ENCODE results near the gene SPTLC1.
"Not testable (repeated sequence)": the region's sequence is repeated elsewhere in the genome, so short reads cannot be mapped to it uniquely, and the experiment has no call there.

SPTLC1 gene

DNA sequence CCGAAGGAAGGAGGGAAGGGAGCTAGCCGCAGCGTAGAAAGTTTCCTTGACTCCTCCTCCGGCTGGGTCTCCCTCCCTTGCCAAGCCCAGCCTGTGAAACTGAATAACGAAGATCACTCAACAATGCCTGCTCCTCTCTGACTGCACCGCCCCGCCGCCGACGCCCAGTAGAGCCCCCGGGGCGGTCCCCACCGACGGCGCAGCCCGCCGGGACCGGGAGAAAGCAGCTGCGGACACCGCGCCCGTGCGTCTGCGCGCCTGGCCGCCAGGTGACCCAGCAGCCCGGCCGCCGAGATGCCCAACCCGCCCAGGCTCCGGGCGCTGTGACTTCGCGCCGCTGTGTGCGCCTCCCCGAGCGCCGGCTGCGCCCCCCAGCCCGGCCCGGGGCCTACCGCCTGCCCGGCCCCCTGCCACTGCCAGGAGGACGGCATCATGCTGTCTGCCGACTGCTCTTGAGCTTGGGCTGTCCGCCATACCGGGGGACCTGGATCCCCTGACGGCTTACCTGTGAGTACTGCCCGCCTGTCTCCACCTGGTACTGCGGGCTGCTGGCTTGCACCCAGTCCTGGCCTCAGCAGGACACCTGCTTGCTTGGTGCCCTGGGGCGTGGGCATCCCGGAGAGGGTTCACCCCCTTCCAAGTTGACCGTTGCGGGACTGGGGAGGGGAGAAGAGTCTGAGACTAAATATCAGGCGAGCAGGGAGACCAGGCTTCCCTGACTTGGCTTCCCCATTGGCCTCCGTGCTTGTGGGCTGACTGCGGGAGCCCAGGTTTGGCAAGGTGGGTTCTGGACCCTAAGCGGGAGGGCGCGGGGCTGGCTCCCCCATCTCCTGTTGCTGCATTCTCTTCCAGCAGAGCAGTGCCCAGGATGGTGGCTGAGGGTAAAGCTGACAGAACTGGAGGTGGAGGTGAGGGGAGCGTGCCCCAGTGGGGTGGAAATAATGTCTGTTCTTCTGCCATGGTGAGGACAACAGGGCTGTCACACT is 26.2 kb upstream of the SPTLC1 start:
- DNase-seq (ENCODE audit: insufficient read length, low spot score): no peak
- no peak for FAIRE-seq

GRCh38 chr9:92140754-92141143 is 25.5 kb upstream of the SPTLC1 start:
- DNase-seq (ENCODE audit: insufficient read length, low spot score) (no peak), FAIRE-seq (no peak)

GRCh38 chr9:92140074-92140753 is 25.0 kb upstream of the SPTLC1 start:
- no peak for FAIRE-seq
- DNase-seq (ENCODE audit: insufficient read length, low spot score): peak; percentile 64

DNA sequence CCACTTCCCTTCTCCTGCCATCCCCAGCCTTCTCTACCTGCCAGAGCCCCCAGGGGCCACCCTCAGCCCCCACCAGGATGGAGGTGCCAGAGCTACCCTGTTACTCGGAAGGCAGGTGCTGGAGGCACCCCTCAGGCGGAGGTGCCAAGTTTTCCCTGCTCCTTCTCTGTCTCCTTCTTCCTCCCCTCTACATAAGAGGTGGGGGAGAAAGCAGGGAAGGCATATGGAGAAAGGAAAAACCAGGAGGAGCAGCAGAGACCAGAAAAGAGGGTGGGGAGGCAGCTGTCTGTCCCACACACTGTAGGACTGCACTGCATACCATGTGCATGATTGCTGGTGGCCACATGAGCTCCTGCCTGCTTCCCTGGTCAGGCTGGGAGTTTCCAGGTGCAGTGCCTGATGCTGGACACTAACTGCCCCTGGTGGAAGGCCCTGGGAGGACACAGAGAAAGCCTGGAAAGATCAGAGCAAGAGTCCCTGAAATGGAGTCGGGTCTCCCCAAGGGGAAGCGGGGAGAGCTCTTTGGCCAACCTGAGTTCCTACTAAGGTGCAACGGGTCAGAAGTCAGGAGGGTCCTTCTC is 23.8 kb upstream of the SPTLC1 start:
- DNase-seq (ENCODE audit: insufficient read length, low spot score): not testable (repeated sequence)
- FAIRE-seq: peak; percentile 4

DNA sequence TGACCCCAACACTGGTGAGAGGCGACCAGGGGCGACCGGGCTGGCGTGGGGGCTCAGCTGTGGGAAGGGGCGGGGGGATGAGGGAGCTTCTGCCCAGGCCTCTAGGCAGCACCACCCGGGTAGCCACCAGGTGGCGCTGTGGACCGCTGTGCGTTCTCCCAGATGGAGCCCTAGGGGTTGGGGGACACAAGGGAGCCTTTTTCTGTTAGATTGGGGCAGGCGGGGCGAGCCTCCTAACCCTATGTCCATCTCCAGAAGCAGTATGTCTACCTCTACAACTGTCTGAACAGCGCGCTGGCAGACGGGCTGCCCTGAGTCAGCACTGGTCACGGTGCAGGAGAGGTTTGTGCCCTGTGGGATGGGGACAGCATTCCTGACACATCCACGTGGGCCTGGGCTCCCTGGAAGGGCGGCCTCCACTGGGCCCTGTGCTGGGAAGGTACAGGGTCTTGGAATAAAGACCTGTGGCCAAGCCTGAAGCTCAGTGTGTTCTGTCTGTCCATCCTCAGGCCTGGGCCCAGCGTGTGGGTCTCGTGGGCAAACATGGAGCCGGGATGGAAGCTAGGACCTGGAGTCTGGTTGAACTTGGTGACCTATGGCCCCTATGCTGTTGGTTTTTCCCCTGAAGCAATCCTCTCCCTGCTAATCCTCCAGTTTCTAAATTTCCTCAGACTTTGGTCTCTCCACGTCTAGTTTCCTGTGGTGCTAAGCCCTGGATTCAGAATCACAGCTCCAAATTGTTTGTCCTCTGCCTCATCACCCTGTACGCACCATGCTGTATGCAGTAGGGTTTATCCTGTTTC is 23.1 kb upstream of the SPTLC1 start:
- FAIRE-seq (no peak), DNase-seq (ENCODE audit: insufficient read length, low spot score) (peak; percentile 57)

- FAIRE-seq: no peak
Observed at GRCh38 chr9:92136184-92136858, 21.1 kb upstream of the SPTLC1 start.

GRCh38 chr9:92135576-92135975 is 20.4 kb upstream of the SPTLC1 start:
- FAIRE-seq (no peak), DNase-seq (ENCODE audit: insufficient read length, low spot score) (no peak)

More at GRCh38 chr9:92136184-92136858, 21.1 kb upstream of the SPTLC1 start:
- DNase-seq (ENCODE audit: insufficient read length, low spot score): no peak

DNA sequence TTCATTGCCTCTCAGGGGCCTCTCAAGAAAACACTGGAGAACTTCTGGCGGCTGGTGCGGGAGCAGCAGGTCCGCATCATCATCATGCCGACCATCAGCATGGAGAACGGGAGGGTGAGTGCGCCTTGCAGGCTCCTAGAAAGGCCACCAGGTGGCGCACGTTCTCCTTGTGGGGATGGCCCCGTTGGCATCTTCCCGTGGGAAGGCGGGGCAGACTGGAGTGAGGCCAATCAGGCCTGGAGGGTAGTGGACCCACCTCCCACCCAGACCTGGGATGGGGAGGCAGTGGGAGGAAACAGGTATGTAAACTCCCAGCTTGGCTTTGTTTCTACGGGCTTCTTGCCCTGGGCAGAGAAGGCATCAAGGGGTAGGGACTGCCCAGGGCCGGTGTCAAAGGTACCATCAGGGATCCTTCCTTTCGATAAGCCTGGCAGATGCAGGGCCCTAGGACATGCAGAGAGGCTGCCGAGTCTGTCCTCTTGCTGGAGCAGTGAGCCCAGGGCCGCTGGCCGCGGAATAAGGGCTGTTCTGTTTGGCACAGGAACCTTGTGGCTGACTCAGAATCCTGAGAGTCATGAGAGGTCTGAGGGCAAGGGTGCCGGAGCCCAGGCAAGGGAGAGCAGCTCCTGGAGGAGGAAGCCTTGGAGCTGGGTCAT is 18.9 kb upstream of the SPTLC1 start:
- FAIRE-seq: no peak
- DNase-seq (ENCODE audit: insufficient read length, low spot score): peak; percentile 73

DNA sequence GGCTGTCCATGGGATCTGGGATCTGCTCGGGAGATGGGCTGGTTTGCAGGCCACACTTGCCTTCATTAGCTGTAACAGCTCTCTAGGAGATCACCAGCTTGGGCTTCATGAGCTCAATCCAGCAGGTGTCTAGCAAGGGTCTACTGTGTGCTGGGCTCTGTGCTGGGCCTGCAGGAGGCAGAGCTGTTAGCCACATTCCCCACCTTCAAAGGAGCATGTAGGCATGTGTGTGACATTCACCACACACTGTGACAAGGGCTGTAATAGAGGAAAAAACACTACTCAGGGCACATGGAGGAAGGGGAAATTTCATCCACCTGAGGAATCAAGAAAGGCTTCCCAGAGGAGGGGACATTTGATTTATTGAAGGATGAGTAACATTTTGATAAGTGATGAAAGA is 17.7 kb upstream of the SPTLC1 start:
- not testable (repeated sequence) for FAIRE-seq; DNase-seq (ENCODE audit: insufficient read length, low spot score)

GRCh38 chr9:92132501-92132900 is 17.3 kb upstream of the SPTLC1 start:
- DNase-seq (ENCODE audit: insufficient read length, low spot score): no peak
- FAIRE-seq: no peak

GRCh38 chr9:92122800-92123199 is 7.6 kb upstream of the SPTLC1 start:
- FAIRE-seq (no peak), DNase-seq (ENCODE audit: insufficient read length, low spot score) (no peak)

- no peak for DNase-seq (ENCODE audit: insufficient read length, low spot score)
- FAIRE-seq: no peak
Observed at GRCh38 chr9:92122061-92122460, 6.8 kb upstream of the SPTLC1 start.

- no peak for FAIRE-seq
Observed at GRCh38 chr9:92121265-92121664, 6.1 kb upstream of the SPTLC1 start.

GRCh38 chr9:92120138-92120537 is 4.9 kb upstream of the SPTLC1 start:
- no peak for FAIRE-seq
- no peak for DNase-seq (ENCODE audit: insufficient read length, low spot score)

More at GRCh38 chr9:92121265-92121664, 6.1 kb upstream of the SPTLC1 start:
- DNase-seq (ENCODE audit: insufficient read length, low spot score): no peak

DNA sequence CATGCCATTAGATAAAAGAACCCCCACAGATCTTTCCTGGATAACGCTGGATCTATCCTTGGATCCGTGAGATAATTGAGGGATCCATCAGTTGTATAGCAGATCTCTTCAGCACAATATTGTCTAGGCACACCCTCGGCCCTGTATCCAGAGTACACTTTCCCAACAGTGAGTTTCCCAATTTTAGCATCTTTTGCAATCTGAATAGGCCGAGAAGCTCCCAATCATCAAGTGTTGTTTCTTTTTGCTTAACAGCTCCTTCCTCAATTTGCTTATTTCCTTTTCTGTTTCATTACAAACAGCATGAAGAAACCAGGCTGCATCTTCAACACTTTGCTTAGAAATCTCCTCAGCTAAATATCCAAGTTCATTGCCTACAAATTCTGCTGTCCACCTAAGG is 4.4 kb upstream of the SPTLC1 start:
- no peak for FAIRE-seq

GRCh38 chr9:92108122-92108521 is 7.1 kb downstream of the SPTLC1 start:
- DNase-seq (ENCODE audit: insufficient read length, low spot score) (no peak), FAIRE-seq (no peak)

More for the DNA sequence above, 4.4 kb upstream of the SPTLC1 start:
- no peak for DNase-seq (ENCODE audit: insufficient read length, low spot score)

GRCh38 chr9:92105446-92106225 is 9.6 kb downstream of the SPTLC1 start:
- not testable (repeated sequence) for FAIRE-seq

GRCh38 chr9:92103601-92104000 is 11.6 kb downstream of the SPTLC1 start:
- FAIRE-seq; DNase-seq (ENCODE audit: insufficient read length, low spot score): not testable (repeated sequence)

More at GRCh38 chr9:92105446-92106225, 9.6 kb downstream of the SPTLC1 start:
- not testable (repeated sequence) for DNase-seq (ENCODE audit: insufficient read length, low spot score)

All from HTR-8/SVneo (cell line).